ENCODE data around the gene MRPL36.

DNA sequence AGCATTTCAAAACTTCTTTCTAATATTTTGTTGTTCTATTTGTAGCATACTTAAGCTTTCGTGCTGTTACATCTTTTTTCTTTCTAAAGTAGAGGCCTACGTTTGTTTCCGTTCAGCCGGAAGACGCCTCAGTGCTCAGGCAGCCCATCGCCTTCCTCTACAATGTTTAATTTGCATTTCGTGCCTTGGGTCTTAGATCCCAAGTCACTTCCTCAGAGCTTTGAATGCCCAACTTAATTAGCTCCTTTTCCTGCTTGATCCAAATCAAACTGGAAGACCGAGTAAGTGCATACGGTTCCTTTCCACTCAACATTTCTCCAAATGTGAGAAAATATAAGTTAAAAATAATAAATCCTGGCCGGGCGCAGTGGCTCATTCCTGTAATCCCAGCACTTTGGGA is 43.2 kb downstream of the MRPL36 start:
- TF ChIP-seq CTCF (IDR thresholded peaks at IDR 0.05): no peak
- no peak for TF ChIP-seq EP300 (IDR thresholded peaks at IDR 0.05)
